Measurements from ENCODE around the gene CA5B. TPM values are rescaled to one million over a fixed set of nuclear protein-coding genes. Genes with fewer than 3 reads are reported as not detected.

The CA5B gene
- total RNA-seq, 1 donor: 6.9 TPM

DNA sequence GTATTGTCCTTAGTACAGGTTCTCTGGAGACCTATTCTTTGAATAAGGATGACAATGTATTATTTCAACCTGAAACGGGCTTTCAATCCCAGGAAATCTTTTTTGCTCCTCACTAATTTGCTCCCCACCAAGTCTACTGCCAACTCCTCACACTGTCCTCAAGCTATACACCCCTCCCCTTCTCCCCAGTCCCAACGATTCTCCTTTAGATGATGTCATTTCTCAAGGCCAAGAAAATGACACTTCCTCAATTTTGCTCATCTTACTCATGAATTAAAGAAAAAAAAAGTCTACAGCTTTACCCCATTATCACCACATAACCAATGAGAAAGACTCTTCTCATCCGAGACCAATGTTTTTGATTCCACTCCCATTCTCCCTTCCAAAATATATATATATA is 96.0 kb downstream of the CA5B start:
- DNase-seq (ENCODE audit: insufficient read length, low spot score, missing footprints): no peak
- TF ChIP-seq, protein P1, sequence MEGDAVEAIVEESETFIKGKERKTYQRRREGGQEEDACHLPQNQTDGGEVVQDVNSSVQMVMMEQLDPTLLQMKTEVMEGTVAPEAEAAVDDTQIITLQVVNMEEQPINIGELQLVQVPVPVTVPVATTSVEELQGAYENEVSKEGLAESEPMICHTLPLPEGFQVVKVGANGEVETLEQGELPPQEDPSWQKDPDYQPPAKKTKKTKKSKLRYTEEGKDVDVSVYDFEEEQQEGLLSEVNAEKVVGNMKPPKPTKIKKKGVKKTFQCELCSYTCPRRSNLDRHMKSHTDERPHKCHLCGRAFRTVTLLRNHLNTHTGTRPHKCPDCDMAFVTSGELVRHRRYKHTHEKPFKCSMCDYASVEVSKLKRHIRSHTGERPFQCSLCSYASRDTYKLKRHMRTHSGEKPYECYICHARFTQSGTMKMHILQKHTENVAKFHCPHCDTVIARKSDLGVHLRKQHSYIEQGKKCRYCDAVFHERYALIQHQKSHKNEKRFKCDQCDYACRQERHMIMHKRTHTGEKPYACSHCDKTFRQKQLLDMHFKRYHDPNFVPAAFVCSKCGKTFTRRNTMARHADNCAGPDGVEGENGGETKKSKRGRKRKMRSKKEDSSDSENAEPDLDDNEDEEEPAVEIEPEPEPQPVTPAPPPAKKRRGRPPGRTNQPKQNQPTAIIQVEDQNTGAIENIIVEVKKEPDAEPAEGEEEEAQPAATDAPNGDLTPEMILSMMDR (IDR thresholded peaks at IDR 0.05; ENCODE audit: extremely low read depth, low read depth, low read length): no peak
- H3K4me3 ChIP-seq (ENCODE audit: insufficient read depth, low read length): no peak overlapping the region
- no peak overlapping the region for H2AFZ ChIP-seq (ENCODE audit: low read length)
- H3K4me2 ChIP-seq (ENCODE audit: insufficient read depth, low read length): no peak overlapping the region
- no peaks in the 10 kb centered on the region for H3K4me1 ChIP-seq (ENCODE audit: insufficient read depth, low read length)
- no peak overlapping the region for H3K27ac ChIP-seq (ENCODE audit: low read depth, low read length)
- no peaks in the 10 kb centered on the region for H3K9me3 ChIP-seq (ENCODE audit: low read depth, low read length)
- H4K20me1 ChIP-seq (ENCODE audit: insufficient read depth, low read length): no peaks in the 10 kb centered on the region
- no peaks in the 10 kb centered on the region for H3K36me3 ChIP-seq (ENCODE audit: insufficient read depth, low read length)
- H3K79me2 ChIP-seq (ENCODE audit: insufficient read depth, low read length): no peaks in the 10 kb centered on the region
- no peaks in the 10 kb centered on the region for H3K27me3 ChIP-seq (ENCODE audit: insufficient read depth, low read length)

DNA sequence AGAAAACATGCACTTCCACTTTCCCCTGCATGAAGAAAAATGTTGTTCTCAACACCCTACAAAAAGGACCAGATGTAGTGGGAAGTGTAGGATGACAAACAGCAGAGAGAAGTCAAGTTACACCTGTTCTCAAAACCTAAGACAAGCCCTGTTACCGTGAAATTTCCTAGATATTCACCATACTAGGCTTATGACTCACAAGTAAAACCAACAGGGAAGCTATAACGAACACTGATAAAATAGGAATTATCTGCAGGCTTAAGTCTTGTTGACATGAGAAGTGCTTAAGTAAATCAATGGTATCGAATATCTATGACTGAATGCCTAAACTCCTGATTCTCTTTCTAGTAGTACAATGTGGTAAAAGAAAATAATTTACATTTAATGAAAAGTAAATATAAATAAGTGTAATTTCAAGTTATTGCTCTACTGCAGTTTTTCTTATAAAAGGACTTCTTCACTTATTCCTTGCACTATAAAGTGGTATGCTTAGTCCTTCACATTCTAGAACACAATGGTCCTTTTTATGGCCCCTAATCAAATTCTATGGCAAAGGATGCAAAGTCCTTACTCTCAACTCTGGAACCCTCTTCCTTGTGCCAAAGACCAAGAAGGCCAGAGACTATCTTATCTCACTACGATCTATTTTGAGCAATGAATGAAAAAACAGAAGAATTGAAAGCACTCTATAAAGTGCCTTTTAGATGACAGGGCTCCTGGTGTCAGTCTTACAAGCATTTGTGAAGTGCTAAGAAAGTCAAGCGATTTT is 96.9 kb downstream of the CA5B start:
- no peaks in the 10 kb centered on the region for H3K79me2 ChIP-seq (ENCODE audit: insufficient read depth, low read length)
- H3K4me3 ChIP-seq (ENCODE audit: insufficient read depth, low read length): no peak overlapping the region
- H3K4me2 ChIP-seq (ENCODE audit: insufficient read depth, low read length): no peak overlapping the region
- H4K20me1 ChIP-seq (ENCODE audit: insufficient read depth, low read length): no peaks in the 10 kb centered on the region
- TF ChIP-seq, protein P1 (IDR thresholded peaks at IDR 0.05; ENCODE audit: extremely low read depth, low read depth, low read length): no peak
- H3K27me3 ChIP-seq (ENCODE audit: insufficient read depth, low read length): no peaks in the 10 kb centered on the region
- no peaks in the 10 kb centered on the region for H3K36me3 ChIP-seq (ENCODE audit: insufficient read depth, low read length)
- no peak for DNase-seq (ENCODE audit: insufficient read length, low spot score, missing footprints)
- H3K4me1 ChIP-seq (ENCODE audit: insufficient read depth, low read length): no peaks in the 10 kb centered on the region
- no peaks in the 10 kb centered on the region for H3K9me3 ChIP-seq (ENCODE audit: low read depth, low read length)
- no peak overlapping the region for H2AFZ ChIP-seq (ENCODE audit: low read length)
- H3K27ac ChIP-seq (ENCODE audit: low read depth, low read length): no peak overlapping the region

Small RNA genes within 50 kb of the gene (small RNA-seq; reads per million reads assigned to genes)
- not detected for gene RF00409

Other genes starting within 250 kb of the CA5B start
- gene PIR, start 244.9 kb upstream of the CA5B start, total RNA-seq: 15.9 and 16.5 TPM in 2 replicates
- not detected in 2 replicates for gene BMX, start 237.5 kb upstream of the CA5B start, total RNA-seq
- under 0.01 TPM in 1 of 2 replicates, not detected in the other for gene ACE2, start 137.3 kb upstream of the CA5B start, total RNA-seq
- 0.29 and 0.36 TPM in 2 replicates for gene CLTRN, start 73.5 kb upstream of the CA5B start, total RNA-seq
- 2.9 and 4.1 TPM in 2 replicates for gene ZRSR2, start 52.2 kb downstream of the CA5B start, total RNA-seq
- gene AP1S2, start 116.5 kb downstream of the CA5B start, total RNA-seq: 14.8 and 15.9 TPM in 2 replicates

All from osteoblast (primary cell).